ENCODE data around the gene MACROD1.

GRCh38 chr11:64041846-64042245 lies 124.1 kb downstream of the MACROD1 start:
- TF ChIP-seq CTCF (IDR thresholded peaks at IDR 0.05), result no peak
- no peak for TF ChIP-seq POLR2A (IDR thresholded peaks at IDR 0.05)
